HG02884 (cell line): ENCODE data around the gene SLC27A5.
"Not testable (repeated sequence)": the region's sequence is repeated elsewhere in the genome, so short reads cannot be mapped to it uniquely, and the experiment has no call there.

ENCODE experiments used
- ATAC-seq: cut with Tn5 transposase; IDR thresholded peaks from one replicate; pipeline ENCODE4 v1.9.1; 2021; ENCODE audit warnings: mild to moderate bottlenecking, moderate library complexity; ENCODE audit not compliant: unreplicated experiment

SLC27A5 gene

GRCh38 chr19:58551123-58551497, 39.3 kb upstream of the SLC27A5 start:
- no peak for ATAC-seq

- ATAC-seq, result no peak
Measured at GRCh38 chr19:58550362-58551122, 38.8 kb upstream of the SLC27A5 start.

- ATAC-seq, result no peak
Measured at GRCh38 chr19:58549664-58550361, 38.0 kb upstream of the SLC27A5 start.

GRCh38 chr19:58548859-58549663, 37.3 kb upstream of the SLC27A5 start:
- no peak for ATAC-seq

GRCh38 chr19:58547323-58548312, 35.8 kb upstream of the SLC27A5 start:
- ATAC-seq, result no peak

- ATAC-seq, result no peak
Measured at GRCh38 chr19:58546019-58546530, 34.3 kb upstream of the SLC27A5 start.

GRCh38 chr19:58545286-58546018, 33.7 kb upstream of the SLC27A5 start:
- no peak for ATAC-seq

GRCh38 chr19:58544591-58545285, 32.9 kb upstream of the SLC27A5 start:
- ATAC-seq, result peak; percentile 46

- ATAC-seq, result peak; percentile 74
Measured at GRCh38 chr19:58543826-58544590, 32.2 kb upstream of the SLC27A5 start, which contains the start of gene TRIM28. Gene TRIM28 (plus strand): TSS chr19:58544064. CDS start chr19:58544758, 694 bp downstream.

GRCh38 chr19:58542641-58543372, 31.0 kb upstream of the SLC27A5 start:
- ATAC-seq, result not testable (repeated sequence)

- not testable (repeated sequence) for ATAC-seq
Measured at GRCh38 chr19:58539169-58539559, 27.4 kb upstream of the SLC27A5 start.

- no peak for ATAC-seq
Measured at GRCh38 chr19:58538257-58539168, 26.7 kb upstream of the SLC27A5 start.

- ATAC-seq, result no peak
Measured at GRCh38 chr19:58536852-58537798, 25.3 kb upstream of the SLC27A5 start.

- no peak for ATAC-seq
Measured at GRCh38 chr19:58535857-58536256, 24.1 kb upstream of the SLC27A5 start.
